Activated CD8-positive, alpha-beta memory T cell treated with anti-CD3 and anti-CD28 coated beads for 48 hours (primary cell): ENCODE data around the gene VWA7.
A peak's percentile ranks its signal among the peaks of the same experiment; 100 is the strongest.
"Not testable (repeated sequence)": the region's sequence is repeated elsewhere in the genome, so short reads cannot be mapped to it uniquely, and the experiment has no call there.

ENCODE experiments used
- DNase-seq, 3 experiments: peaks; one replicate each; pipeline ENCODE4 v3.0.0-alpha.2; 2020; ENCODE audit warnings: low read depth in 2 of 3, low spot score in 2 of 3

Gene VWA7, protein sequence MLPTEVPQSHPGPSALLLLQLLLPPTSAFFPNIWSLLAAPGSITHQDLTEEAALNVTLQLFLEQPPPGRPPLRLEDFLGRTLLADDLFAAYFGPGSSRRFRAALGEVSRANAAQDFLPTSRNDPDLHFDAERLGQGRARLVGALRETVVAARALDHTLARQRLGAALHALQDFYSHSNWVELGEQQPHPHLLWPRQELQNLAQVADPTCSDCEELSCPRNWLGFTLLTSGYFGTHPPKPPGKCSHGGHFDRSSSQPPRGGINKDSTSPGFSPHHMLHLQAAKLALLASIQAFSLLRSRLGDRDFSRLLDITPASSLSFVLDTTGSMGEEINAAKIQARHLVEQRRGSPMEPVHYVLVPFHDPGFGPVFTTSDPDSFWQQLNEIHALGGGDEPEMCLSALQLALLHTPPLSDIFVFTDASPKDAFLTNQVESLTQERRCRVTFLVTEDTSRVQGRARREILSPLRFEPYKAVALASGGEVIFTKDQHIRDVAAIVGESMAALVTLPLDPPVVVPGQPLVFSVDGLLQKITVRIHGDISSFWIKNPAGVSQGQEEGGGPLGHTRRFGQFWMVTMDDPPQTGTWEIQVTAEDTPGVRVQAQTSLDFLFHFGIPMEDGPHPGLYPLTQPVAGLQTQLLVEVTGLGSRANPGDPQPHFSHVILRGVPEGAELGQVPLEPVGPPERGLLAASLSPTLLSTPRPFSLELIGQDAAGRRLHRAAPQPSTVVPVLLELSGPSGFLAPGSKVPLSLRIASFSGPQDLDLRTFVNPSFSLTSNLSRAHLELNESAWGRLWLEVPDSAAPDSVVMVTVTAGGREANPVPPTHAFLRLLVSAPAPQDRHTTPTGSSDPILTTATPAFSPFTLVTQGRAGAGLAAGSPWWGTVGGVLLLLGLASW

DNA sequence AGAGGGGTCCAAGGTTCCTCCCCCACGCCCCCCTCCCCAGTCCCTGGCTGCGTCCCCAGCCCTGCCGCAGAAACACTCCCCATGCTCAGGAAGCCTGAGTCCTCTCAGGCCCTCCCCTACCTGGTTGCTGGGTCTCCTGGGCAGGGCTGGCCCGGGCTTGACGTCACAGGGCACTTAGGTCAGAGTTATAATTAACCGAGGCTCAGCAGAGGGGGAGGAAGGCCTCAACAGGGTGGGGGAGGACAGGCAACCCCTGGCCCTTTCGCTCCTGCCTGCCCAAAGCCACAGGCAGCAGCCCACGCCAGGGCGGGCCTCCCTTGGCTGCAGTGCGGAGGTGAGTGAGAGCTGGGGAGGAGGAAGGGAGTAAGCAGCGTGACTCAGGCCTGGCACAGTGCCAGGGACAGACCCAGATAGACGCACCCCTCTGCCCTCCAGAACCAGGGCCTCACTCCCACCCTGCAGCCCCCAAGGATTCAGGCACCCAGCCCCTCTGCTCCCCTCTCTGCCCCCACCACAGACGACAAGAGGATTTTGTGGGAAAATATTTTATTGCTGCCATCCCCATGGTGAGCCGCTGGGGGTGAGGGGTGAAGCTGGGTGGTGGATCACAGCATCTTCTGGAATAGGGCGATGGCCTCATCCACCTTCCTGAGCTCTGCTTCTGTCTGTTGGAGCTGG, at the start of gene VWA7:
Gene VWA7 (minus strand): TSS at position 340 of the 678 bp plus-strand sequence. CDS start 549 bp downstream, outside the sequence.
- peak; percentile 64 to 77 (median 66) for DNase-seq

DNA sequence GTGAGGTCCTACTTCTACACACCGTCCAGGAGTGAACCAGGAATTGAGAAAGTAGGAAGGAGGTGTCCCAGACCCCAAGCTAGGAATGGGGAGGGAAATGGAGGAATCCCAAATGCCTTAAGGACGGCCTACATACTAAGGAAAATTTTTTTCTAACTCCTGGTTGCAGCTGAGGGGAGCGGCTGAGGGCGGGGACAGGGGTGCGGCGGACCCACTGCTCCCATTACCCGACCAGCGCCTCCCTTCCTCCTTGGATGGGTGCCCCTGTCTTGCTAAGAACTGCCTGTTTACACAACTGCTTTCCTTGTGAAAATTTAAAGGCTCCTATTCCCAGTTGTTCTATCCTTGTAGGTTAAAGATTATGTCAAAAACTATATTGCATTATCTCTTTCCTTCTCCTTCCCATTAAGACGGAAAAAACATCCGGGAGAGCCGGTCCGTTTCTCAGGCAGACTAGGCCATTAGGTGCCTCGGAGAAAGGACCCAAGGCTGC, 49.7 kb upstream of the VWA7 start:
- DNase-seq = no peak

DNA sequence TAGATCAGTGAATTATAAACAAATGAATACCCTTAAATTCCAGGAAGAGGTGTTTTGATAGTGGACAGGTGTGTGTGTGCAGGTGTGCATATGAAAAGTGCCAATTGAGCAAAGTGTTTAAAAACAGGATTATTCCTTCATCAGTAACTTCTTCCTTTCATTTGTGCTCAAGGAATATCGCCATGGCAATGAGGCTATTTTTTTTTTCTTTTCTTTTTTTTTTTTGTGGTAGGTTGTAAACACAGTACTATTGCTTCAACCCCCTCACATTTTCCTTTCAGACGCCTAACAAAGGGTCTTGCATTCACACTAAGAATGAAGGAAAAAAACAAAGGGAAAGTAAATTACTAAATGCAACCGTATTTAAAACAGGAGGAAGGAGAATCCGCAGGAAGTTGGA, 48.4 kb upstream of the VWA7 start:
- DNase-seq = no peak

DNA sequence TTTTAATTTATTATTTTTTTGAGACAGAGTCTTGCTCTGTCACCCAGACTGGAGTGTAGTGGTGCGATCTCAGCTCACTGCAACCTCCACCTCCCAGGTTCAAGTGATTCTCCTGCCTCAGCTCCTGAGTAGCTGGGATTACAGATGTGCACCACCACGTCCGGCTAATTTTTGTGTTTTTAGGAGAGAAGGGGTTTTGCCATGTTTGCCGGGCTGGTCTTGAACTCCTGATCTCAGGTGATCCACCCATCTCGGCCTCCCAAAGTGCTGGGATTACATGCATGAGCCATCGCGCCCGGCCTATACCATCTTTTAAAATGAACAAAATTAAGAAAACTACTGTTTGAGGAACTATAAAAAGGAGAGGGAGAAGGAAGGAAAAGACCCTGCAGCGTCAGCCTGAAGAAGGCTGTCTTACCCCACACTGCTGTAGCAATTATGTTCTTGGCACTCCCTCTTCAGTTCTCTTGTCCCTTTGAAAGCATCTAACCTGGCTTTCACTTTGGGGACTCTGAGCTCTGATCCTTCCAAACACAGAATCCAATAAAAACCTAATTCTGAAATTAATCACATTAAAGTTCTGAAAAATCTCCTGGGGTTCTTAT, 46.6 kb upstream of the VWA7 start:
- not testable (repeated sequence) for DNase-seq

DNA sequence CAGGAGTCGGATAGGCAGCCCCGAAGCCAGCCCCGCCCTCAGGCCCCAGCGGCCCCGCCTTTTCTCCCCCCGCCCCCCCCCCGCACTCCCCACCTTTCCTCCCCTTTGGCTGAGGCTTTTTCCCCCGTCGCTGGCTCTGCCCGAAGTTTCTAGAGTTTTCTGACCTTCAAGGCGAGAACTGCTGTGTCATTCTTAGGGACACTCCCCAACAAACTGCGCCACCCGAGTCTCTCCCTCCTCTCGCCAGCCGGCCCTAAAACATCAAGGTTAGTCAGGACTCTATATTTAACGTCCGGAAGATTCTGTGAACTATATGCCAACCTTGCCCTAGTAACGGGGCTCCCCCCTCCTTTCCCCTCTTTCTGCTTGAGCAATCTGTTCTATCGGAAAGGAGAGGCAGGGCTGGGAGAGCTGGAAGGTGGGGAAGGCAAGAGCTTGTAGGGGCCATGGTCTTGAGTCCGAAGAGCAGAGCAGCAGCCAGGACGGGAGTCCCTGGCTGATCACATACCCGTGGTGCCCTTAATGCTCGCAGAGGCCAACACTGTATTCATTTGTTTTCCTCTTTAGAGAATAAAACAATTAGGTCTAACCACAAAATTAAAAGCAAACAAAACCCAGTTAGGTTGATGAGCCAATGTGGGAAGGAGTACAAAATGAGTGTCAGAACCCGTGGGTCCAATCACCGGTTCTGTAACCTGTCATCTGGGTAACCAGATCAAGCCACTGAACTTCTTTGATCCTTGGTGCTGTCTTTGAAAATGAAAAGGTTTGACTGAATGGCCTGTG, 45.1 kb upstream of the VWA7 start:
- no peak for DNase-seq

DNA sequence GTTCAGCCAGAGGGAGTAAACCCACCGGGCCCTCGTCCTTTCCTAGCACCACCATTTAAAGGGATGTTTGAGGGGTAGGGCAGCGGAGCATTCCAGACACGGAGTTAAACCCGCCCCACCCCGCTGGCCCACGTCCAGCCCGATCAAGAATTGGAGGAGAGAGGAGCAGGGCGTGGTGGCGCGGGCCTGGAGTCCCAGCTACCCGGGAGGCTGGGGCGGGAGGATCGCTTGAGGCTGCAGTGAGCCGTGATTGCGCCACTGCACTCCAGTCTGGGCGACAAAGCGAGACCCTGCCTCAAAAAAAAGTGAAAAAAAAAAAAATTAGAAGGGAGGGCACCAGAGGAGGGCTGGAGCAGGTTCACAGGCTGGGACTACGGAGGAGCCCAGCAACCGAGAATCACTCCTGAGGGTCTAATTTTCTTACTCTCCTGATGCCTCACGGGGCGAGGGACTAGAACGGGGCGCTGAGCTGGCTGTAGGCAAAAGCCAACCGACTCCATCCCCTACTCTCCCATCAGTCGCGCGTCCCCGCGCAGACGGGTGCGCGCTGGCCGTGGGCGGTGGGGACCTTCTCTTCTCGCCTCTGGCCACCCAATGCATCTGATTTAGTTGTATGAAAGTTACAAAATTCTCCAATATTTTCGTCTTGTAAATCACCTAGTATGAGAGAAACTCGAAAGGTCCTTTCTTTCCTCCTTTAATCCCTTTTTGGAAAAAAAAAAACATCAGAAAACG, 44.3 kb upstream of the VWA7 start:
- DNase-seq = no peak

DNA sequence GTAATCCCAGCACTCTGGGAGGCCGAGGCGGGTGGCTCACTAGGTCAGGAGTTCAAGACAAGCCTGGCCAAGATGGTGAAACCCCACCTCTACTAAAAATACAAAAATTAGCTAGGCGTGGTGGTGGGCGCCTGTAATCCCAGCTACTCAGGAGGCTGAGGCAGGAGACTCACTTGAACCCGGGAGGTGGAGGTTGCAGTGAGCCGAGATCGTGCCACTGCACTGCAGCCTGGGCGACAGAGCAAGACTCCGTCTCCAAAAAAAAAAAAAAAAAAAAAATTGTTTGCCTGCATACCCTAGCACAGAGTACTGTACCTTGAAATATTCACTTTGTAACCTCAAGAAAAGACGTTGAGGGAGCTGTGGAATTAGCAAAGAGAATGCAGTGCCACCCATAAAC, 43.3 kb upstream of the VWA7 start:
- not testable (repeated sequence) for DNase-seq

DNA sequence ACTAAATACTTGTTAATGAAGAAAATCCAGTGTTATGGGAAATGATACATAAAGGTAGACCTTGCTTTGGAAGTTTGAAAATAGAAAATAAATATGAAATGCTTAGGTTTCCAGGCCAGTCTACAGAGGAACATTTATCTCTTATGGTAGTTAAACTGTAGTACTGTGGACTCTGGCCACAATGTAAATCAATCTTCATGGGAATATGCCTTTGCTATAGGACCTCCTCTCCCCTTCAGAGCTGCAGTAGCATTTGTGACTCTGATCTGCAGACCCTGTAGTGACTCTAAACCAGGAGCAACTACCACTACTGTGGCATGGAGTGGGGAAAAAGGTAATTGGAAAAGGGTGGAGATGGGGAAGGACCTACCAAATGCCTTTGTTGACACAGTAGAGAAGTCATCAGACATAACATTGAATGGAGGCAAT, 42.8 kb upstream of the VWA7 start:
- no peak for DNase-seq

DNA sequence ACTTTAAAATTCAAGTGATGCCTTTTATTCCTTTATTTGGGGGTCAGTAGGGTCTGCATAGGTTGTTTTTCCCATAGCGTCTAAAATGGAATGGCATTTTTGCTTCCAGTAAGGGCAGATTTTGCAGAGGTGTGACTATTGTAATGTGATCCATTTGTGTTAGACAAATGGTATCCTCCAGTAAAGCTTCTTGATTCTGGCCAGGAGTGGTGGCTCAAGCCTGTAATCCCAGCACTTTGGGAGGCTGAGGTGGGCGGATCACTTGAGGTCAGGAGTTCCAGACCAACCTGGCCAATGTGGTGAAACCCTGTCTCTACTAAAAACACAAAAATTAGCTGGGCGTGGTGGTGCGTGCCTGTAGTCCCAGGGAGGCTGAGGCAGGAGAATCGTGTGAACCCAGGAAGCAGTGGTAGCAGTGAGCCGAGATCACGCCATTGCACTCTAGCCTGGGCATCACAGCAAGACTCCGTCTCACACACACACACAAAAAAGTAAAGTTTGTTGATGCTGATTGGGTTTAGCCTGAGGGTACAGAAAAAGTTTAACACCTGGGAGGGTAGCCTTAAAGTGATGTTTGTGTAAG, 40.9 kb upstream of the VWA7 start:
- not testable (repeated sequence) for DNase-seq

DNA sequence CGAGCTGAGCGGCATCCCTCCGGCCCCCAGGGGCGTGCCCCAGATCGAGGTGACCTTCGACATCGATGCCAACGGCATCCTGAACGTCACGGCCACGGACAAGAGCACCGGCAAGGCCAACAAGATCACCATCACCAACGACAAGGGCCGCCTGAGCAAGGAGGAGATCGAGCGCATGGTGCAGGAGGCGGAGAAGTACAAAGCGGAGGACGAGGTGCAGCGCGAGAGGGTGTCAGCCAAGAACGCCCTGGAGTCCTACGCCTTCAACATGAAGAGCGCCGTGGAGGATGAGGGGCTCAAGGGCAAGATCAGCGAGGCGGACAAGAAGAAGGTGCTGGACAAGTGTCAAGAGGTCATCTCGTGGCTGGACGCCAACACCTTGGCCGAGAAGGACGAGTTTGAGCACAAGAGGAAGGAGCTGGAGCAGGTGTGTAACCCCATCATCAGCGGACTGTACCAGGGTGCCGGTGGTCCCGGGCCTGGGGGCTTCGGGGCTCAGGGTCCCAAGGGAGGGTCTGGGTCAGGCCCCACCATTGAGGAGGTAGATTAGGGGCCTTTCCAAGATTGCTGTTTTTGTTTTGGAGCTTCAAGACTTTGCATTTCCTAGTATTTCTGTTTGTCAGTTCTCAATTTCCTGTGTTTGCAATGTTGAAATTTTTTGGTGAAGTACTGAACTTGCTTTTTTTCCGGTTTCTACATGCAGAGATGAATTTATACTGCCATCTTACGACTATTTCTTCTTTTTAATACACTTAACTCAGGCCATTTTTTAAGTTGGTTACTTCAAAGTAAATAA, 40.2 kb upstream of the VWA7 start:
- DNase-seq = not testable (repeated sequence)

DNA sequence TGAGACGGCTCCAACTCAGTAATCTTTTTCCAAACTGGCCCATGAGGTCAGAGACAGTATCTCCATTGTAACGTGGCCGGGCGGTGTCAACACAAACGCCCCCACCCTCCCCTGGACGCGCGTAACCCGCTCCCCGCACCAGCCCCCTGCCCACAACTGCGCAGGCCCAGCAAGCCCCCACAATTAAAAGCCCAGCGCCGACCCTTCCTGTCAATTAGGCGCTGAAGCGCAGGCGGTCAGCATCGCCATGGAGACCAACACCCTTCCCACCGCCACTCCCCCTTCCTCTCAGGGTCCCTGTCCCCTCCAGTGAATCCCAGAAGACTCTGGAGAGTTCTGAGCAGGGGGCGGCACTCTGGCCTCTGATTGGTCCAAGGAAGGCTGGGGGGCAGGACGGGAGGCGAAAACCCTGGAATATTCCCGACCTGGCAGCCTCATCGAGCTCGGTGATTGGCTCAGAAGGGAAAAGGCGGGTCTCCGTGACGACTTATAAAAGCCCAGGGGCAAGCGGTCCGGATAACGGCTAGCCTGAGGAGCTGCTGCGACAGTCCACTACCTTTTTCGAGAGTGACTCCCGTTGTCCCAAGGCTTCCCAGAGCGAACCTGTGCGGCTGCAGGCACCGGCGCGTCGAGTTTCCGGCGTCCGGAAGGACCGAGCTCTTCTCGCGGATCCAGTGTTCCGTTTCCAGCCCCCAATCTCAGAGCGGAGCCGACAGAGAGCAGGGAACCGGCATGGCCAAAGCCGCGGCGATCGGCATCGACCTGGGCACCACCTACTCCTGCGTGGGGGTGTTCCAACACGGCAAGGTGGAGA, 38.1 kb upstream of the VWA7 start, which contains the start of the genes HSPA1A and HSPA1L:
Gene HSPA1A (plus strand): TSS at position 519 of the 814 bp plus-strand sequence. CDS start 214 bp downstream, at position 733.
Gene HSPA1L (minus strand): TSS at position 259 of the 814 bp plus-strand sequence. CDS start 3,311 bp downstream, outside the sequence.
- DNase-seq = peak in 1 of 3 experiments; percentile 51

DNA sequence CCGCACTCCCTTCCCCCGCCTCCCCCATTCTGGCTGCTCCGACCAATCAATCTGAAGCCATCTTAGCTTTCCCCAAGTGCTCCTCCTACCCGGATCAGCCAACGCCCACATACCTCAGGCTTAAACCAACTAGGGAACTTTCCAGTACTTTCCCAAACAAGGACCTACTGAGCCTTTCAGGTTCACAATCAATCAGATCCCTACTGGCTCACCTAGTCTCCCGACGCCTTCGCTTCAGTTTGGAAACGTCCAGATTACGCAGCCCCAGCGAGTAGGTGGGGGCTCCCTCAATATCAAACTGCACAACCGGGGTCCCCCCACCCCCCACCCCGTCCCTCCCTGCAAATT, 37.5 kb upstream of the VWA7 start:
- peak in 1 of 3 experiments; percentile 38 for DNase-seq

DNA sequence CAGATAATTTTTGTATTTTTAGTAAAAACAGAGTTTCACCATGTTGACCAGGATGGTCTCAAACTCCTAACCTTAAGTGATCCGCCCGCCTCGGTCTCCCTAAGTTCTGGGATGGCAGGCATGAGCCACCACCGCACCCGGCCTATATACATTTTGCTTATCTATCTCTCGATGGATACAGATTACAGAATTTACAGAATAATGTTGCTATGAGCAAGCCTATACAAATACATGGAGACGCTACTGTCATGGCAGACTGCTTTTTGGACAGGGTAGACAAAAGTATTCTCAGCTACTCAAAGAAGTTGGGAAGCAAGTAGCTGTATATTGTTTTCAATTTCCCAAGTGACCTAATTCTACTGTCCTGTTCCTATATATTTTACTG, 36.3 kb upstream of the VWA7 start:
- DNase-seq = no peak

DNA sequence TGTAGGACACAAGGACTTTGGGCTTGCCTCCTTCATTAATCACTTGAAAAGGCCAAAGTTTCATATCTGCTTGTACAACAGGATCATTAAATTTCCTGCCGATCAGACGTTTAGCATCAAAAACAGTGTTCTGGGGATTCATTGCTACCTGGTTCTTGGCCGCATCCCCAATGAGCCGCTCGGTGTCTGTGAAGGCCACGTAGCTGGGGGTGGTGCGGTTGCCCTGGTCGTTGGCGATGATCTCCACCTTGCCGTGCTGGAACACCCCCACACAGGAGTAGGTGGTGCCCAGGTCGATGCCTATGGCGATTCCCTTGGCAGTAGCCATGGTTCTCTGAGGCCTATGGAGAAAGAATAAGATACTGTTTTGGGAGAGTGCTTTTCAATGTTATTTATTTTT, 34.5 kb upstream of the VWA7 start:
- DNase-seq = no peak

DNA sequence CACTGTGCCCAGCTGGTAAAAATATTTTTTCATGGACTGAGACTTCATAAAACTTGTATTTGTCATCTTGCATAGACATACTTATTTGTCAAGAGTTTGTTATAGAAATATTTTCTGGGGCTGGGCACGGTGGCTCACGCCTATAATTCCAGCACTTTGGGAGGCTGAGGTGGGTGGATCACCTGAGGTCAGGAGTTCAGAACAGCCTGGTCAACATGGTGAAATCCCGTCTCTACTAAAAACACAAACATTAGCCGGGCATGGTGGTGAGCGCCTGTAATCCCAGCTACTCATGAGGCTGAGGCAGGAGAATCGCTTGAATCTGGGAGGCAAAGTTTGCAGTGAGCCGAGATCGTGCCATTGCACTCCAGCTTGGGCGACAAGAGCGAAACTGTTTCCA, 31.5 kb upstream of the VWA7 start:
- not testable (repeated sequence) for DNase-seq

DNA sequence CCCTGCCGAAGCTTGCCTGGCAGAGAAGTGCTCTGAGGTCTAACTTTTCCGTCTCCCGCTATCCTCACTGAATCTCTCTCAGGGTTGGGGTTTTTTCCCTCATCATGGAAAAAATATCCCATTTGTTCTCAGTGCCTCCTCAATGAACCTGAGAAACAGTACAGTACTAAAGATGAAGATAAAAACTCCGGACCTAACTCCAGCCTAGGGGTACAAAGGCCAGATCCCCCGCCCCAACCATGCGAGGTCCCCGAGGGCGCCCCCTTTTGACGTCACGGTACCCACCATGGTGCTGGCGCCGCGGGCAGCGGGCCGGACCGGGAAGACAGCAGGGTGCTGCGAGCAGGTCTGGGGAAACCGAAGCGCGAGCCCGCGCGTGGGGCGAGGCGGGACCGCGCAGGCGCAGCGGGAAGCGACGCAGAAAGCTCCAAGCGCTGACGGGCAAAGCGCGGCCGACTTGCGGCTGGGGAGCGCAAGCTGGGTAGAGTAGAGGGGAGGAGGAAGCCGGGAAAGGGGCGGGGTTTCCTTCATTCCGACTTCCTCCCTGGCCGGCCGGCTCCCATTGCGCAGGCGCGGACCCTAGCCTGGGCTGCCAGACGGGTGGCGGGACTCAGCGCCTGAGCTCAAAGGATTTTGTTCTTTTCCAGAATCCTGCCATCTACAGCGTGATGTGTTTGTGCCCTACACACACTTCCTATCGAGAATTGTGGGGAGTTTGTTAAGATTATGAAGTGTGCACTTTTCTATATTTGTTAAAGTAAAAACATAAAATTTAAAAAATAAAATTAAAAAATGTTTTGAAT, 29.5 kb upstream of the VWA7 start, which contains the start of gene LSM2:
Gene LSM2 (minus strand): TSS at position 497 of the 803 bp plus-strand sequence. CDS start 209 bp downstream, at position 288.
- peak; percentile 82 to 97 (median 94) for DNase-seq
